ENCODE data around the gene INO80E. TPM values are rescaled to one million over a fixed set of nuclear protein-coding genes. Genes with fewer than 3 reads are reported as not detected.

INO80E gene
- total RNA-seq, 1 donor from 2014 or later = 71.4 TPM

- TF ChIP-seq CTCF (IDR thresholded peaks at IDR 0.05; ENCODE audit: partially characterized antibody, unreplicated experiment) = peak; percentile 43
- peak; percentile 79 for DNase-seq
- H3K36me3 Mint-ChIP-seq (ENCODE audit: unreplicated experiment) = no peaks in the 10 kb centered on the region
- peaks cover 5% of the 10 kb centered on the region for H3K9me3 Mint-ChIP-seq (ENCODE audit: unreplicated experiment)
- no peak overlapping the region for H3K4me3 Mint-ChIP-seq (ENCODE audit: unreplicated experiment)
- H3K27ac Mint-ChIP-seq (ENCODE audit: unreplicated experiment) = no peak overlapping the region
- peaks cover 2% of the 10 kb centered on the region for H3K4me1 Mint-ChIP-seq (ENCODE audit: low read depth, unreplicated experiment)
- peaks cover 9% of the 10 kb centered on the region for H3K27me3 Mint-ChIP-seq (ENCODE audit: unreplicated experiment)
Measured at GRCh38 chr16:30054959-30055553, 59.0 kb downstream of the INO80E start.

Other genes starting within 250 kb of the INO80E start
- gene ZG16, start 218.0 kb upstream of the INO80E start, total RNA-seq (ENCODE audit: unreplicated experiment) = not detected
- gene KIF22, start 205.5 kb upstream of the INO80E start, total RNA-seq (ENCODE audit: unreplicated experiment) = 31.9 TPM
- 369 TPM for gene MAZ, start 189.7 kb upstream of the INO80E start, total RNA-seq (ENCODE audit: unreplicated experiment)
- gene PRRT2, start 184.0 kb upstream of the INO80E start, total RNA-seq (ENCODE audit: unreplicated experiment) = 91.0 TPM
- 110 TPM for gene PAGR1, start 180.1 kb upstream of the INO80E start, total RNA-seq (ENCODE audit: unreplicated experiment)
- gene MVP, start 175.8 kb upstream of the INO80E start, total RNA-seq (ENCODE audit: unreplicated experiment) = 82.7 TPM
- gene CDIPT, start 133.0 kb upstream of the INO80E start, total RNA-seq (ENCODE audit: unreplicated experiment) = 71.0 TPM
- gene SEZ6L2, start 96.7 kb upstream of the INO80E start, total RNA-seq (ENCODE audit: unreplicated experiment) = 176 TPM
- gene ASPHD1, start 95.8 kb upstream of the INO80E start, total RNA-seq (ENCODE audit: unreplicated experiment) = 56.4 TPM
- 18.4 TPM for gene KCTD13, start 70.0 kb upstream of the INO80E start, total RNA-seq (ENCODE audit: unreplicated experiment)
- gene TMEM219, start 34.2 kb upstream of the INO80E start, total RNA-seq (ENCODE audit: unreplicated experiment) = 88.0 TPM
- 58.5 TPM for gene TAOK2, start 22.4 kb upstream of the INO80E start, total RNA-seq (ENCODE audit: unreplicated experiment)
- gene HIRIP3, start 624 bp upstream of the INO80E start, total RNA-seq (ENCODE audit: unreplicated experiment) = 12.2 TPM
- gene DOC2A, start 14.8 kb downstream of the INO80E start, total RNA-seq (ENCODE audit: unreplicated experiment) = 4.2 TPM
- gene C16orf92, start 27.0 kb downstream of the INO80E start, total RNA-seq (ENCODE audit: unreplicated experiment) = not detected
- 253 TPM for gene TLCD3B, start 35.0 kb downstream of the INO80E start, total RNA-seq (ENCODE audit: unreplicated experiment)
- 437 TPM for gene ALDOA, start 69.5 kb downstream of the INO80E start, total RNA-seq (ENCODE audit: unreplicated experiment)
- gene PPP4C, start 79.8 kb downstream of the INO80E start, total RNA-seq (ENCODE audit: unreplicated experiment) = 124 TPM
- gene TBX6, start 95.7 kb downstream of the INO80E start, total RNA-seq (ENCODE audit: unreplicated experiment) = 0.86 TPM
- 57.9 TPM for gene YPEL3, start 100.0 kb downstream of the INO80E start, total RNA-seq (ENCODE audit: unreplicated experiment)
- gene GDPD3, start 117.3 kb downstream of the INO80E start, total RNA-seq (ENCODE audit: unreplicated experiment) = 4.9 TPM
- 63.0 TPM for gene MAPK3, start 127.0 kb downstream of the INO80E start, total RNA-seq (ENCODE audit: unreplicated experiment)
- gene CORO1A, start 187.4 kb downstream of the INO80E start, total RNA-seq (ENCODE audit: unreplicated experiment) = 75.2 TPM
- 74.6 TPM for gene BOLA2B, start 197.4 kb downstream of the INO80E start, total RNA-seq (ENCODE audit: unreplicated experiment)
- gene SLX1A, start 197.6 kb downstream of the INO80E start, total RNA-seq (ENCODE audit: unreplicated experiment) = 16.6 TPM
- gene SULT1A3, start 203.0 kb downstream of the INO80E start, total RNA-seq (ENCODE audit: unreplicated experiment) = 15.8 TPM